GM04504 (cell line): Measurements from ENCODE around the gene BRCA2.

Experiments used
- DNase-seq: peaks from one replicate; pipeline ENCODE4 v3.0.0-alpha.2; 2012; ENCODE audit warnings: low read depth

The BRCA2 gene

DNA sequence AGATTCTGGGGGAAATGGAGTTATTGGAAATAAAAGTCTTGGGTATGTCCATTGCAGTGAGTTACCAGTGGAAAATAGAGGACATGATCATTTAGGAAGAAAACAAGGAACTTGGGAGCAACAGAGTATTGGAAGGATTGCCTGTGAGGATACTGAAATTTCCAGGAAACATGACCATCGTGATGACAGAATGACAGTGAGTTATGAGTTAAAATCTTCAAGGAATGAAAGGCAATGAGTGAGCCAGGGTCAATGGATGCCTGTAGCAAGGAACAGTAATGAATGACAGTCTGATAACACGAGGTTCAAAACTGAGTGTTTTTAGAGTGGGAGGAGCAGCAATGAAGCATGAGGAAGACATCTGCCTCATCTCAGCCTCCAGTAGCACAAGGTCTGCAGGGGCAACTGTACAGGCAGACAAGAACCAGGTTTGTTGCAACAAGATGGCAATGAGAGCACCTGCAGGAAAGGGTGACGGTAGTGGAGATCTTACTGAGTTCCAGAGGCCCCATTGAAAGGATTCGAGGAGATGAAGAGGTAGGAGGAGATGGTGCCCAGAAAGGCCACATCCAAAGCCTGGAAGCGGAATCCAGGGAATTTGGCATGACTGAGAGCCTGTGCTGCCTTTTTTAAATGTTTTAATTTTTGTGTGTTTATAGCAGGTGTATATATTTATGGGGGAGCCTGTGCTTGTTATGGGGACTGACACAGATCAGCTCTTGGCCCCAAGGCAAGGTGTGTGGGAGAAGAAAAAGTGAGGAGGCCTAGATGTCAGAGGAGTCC is 68.7 kb downstream of the BRCA2 start:
- DNase-seq: no peak

- no peak for DNase-seq
Observed at GRCh38 chr13:32384702-32385101, 69.4 kb downstream of the BRCA2 start.

- DNase-seq: no peak
Observed at GRCh38 chr13:32385410-32385809, 70.1 kb downstream of the BRCA2 start.

GRCh38 chr13:32390048-32390447 is 74.7 kb downstream of the BRCA2 start:
- no peak for DNase-seq

DNA sequence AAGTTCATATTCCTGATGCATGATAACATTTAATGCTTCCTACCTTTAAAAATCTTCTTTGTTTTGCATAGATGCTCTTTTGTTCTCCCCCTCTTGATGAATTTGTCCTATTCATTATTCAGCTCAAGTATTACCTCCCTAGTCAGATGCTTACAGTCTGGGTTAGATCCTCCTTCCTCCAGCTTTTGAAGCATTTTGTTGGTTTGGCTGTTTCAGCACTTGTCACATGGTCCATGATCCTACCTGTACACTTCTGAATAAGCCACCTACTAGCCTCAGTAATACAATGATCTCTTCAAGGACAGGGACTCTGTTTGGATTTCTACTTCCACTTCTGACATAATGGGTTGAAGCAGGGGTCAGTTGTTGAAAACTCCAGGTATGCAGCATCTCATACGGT is 75.2 kb downstream of the BRCA2 start:
- no peak for DNase-seq

GRCh38 chr13:32391101-32391619 is 75.9 kb downstream of the BRCA2 start:
- DNase-seq: no peak

GRCh38 chr13:32403108-32403507 is 87.8 kb downstream of the BRCA2 start:
- no peak for DNase-seq

GRCh38 chr13:32407854-32408253 is 92.5 kb downstream of the BRCA2 start:
- DNase-seq: no peak

DNA sequence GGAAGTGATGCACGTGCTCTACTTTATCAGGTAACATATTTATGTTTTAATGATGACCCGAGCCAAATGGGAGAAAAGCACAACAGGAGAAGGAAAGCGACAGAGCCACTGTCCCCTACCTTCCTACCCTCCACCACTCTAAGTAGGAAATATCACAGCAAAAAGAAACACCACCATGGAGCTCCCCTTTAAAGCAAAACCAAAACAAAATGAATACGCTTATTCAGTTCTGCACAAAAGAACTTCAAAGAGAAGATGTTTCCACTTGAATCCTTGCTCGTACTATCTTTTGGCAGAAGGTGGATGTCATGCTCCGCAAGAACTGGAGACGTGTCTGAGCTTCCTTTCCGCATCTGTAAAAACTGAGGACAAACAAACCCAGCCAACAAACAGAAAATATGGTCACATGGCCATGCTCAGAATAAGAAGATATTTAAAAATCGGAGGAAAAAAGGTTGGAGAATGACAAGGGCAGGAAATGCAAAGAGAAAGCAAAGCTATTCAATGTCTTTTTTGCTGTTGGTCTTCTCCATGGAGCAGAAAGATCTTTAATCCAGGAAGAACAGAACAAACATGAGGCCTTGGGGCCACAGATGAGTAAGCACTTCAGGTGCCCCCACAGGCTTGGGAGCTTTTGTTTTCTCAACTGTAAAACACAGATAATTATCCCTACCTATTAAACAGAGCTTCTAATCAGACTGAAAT is 93.1 kb downstream of the BRCA2 start:
- no peak for DNase-seq

DNA sequence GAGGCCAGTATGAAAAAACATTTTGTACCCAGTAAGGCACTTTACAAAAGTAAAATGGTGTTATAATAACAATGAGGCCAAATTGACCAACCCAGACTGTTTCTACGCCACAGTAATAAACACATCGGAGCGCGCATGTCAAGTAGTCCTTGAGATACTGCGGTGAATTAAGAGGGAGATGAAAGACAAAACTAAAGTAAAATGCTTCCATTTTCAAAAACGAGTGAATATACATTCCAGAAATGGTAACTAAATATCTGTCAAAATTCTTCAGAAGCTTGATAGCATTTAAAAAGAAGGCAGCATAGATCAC is 93.6 kb downstream of the BRCA2 start:
- DNase-seq: no peak

DNA sequence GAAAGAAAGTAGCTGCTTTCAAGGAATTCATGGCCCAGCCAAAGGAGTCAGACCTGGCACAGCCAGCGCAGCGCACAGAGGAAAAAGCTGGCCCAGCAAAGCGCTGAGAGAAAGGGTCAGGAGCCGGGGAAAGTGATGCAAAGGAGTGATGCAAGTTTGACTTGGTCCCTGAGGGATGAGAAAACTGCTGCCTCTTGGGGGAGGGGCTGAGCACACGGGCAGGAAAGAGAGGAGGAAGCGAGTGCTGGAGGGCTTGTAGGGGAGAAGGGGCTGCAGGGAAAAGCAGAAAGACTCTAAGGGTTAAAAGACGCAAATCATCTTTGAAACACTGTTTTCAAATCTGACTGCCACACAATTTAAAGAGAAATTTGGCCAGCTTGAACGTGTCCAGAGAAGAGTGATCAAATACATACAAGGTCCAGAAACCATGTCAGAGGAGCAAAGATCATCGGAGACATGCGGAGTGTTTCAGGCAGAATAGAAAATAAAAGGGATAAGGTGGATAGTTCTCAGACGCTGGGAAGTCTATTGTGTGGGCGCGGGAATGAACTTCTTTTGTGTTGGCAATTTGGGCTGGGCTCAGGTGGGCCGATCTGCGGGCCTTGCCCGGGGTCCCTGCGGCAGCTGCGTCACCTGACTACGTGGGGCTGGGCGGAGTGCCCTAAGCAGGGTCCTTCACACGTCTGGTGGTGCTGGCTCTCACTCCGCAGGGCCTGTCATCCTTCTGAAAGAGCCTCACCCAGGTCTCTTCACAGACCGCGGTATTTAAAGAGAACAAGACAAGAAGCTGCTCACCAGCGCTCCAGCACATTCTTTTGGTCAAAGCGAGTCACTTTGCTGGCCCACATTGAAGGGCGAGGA is 94.5 kb downstream of the BRCA2 start:
- no peak for DNase-seq

GRCh38 chr13:32413284-32413683 is 98.0 kb downstream of the BRCA2 start:
- DNase-seq: no peak

DNA sequence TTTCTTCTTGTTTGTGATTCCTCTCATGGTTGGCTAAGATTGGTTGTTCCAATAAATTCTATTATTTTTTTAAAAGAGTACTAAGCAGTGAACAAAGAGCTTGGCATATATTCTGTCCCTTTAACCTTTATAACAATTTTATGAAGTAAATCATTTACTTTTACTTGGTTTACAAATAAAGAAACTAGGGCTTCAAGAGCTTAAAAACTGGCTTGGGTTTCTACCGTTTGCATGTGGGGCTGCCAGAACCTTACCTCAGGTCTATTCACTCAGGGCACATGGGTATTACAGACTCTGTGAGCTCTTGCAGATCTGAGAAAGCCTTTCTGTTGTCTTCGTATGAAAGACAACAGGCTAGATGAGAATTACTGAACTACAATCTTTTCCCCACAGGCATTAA is 99.3 kb downstream of the BRCA2 start:
- no peak for DNase-seq

DNA sequence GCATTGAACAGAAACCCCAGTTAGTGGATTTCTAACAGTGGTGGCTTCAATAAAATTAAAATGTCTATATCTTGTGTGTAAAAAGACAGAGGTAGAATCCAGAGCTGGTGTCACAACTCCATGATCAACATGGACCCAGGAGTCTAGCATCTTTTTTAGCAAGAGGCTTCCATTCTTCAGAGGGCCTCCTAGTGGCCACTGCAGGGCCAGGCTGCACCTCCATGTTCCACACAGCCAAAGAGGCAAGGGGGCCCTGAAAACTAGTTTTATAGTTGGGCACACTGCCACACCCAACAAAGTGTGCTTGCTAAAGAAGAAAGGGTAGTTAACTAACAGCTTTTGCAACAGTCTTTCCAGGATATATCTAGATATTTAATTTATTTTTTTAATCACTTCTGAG is 99.7 kb downstream of the BRCA2 start:
- DNase-seq: no peak

DNA sequence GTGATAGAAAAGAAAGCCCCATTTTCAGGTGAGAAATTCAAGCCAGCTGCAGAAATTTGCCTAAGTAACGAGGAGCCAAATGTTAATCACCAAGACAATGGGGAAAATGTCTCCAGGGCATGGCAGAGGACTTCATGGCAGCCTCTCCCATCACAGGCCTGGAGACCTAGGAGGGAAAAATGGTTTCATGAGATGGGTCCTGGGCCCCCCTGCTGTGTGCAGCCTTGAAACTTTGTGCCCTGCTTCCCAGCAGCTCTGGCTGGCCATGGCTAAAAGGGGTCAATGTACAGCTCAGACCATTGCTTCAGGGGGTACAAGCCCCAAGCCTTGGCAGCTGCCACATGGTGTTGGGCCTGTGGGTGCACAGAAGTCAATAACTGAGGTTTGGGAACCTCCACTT is 102.7 kb downstream of the BRCA2 start:
- DNase-seq: no peak

GRCh38 chr13:32419862-32420261 is 104.6 kb downstream of the BRCA2 start:
- DNase-seq: no peak

GRCh38 chr13:32423592-32423991 is 108.3 kb downstream of the BRCA2 start:
- DNase-seq: no peak

DNA sequence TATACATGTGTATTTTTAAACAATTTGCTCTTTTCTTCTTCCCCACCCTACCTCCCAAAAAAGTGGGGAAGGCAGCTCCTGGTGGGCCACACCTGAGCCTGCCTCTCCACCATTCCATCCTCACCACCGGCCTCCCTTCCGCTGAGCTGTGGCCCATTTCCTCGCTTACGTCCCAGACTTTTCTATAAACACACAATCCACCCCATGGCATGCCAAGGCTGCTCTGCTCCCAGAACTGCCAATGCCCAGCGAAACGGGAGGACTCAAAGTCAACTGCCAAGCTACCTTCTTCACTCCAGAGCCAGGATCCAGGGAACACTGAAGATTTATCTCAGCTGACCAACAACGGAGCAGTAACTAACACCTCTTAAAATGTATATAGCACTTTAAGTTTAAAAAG is 109.8 kb downstream of the BRCA2 start:
- DNase-seq: no peak

DNA sequence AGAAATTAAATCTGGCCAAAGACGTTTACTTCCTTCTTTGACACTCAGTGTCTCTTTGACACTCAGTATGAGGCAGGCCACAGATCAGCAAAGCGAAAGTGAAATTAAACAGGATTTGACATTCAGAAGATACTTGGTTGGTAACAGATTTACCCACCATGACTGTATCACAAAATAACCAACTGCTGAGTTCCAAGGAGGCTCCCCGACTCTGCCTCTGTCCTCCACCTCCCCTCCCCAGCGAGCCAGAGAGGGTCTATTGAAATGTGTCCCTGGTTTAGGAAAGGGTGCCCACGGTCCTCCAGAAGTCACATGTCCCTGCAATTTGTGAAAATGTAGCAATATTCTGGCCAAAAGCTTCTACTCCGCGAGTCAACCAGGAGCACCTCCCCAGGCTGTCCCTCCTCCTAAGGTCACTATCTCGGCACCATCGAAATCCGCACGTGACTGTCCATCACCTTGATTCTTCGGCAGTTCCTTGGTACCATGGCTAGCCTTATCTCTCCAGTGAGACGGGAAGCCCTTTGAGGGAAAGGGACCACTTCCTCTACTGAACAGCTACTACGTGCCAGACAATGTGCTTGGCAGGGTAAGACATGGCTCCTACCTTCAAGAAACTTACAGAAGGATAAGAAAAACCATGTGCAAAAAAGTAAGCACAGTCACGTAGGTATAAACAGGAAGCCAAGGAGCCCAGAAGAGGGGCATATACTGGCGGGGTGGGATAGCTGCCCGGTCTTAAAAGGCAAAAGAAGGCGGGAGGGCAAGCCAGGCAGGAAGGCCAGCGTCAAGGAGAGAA is 111.1 kb downstream of the BRCA2 start:
- no peak for DNase-seq

- DNase-seq: no peak
Observed at GRCh38 chr13:32426990-32427851, 111.9 kb downstream of the BRCA2 start.
